ENCODE results near the gene STKLD1. TPM values are rescaled to one million over a fixed set of nuclear protein-coding genes. Genes with fewer than 3 reads are reported as not detected.
A peak's percentile ranks its signal among the peaks of the same experiment; 100 is the strongest.

The STKLD1 gene
- total and polyA plus RNA-seq, 9 of the 15 experiments (the other 6 are each of a cell fraction or from before 2014, with no cell fraction given) = 0.10 to 0.65 (median 0.33) TPM; not detected in 2

GRCh38 chr9:133417541-133418461, 41.6 kb downstream of the STKLD1 start, which contains the start of gene REXO4 (continued):
- no peak for TF ChIP-seq SAFB2 (IDR thresholded peaks at IDR 0.05; ENCODE audit: borderline replicate concordance, low read depth, low read length, severe bottlenecking)
- TF ChIP-seq ZNF384 (IDR thresholded peaks at IDR 0.05; ENCODE audit: low read depth, low read length) = no peak
- peak; percentile 63 for TF ChIP-seq POLR2B (IDR thresholded peaks at IDR 0.05; ENCODE audit: low read depth, partially characterized antibody)
- TF ChIP-seq E2F1 (CRISPR knock-in tag; IDR thresholded peaks at IDR 0.05) = peak; percentile 67; the same call in 1 of the 2 replicates
- peak in 1 of 2 experiments; percentile 78; a peak in 2 of 4 replicates for TF ChIP-seq BCLAF1 (IDR thresholded peaks at IDR 0.05; ENCODE audit: borderline replicate concordance in 1 of 2, control insufficient read depth in 1 of 2, low read depth in 2 of 2, low read length in 1 of 2)
- peak in 2 of 3 experiments; percentile 50 to 66 for TF ChIP-seq YY1 (IDR thresholded peaks at IDR 0.05; ENCODE audit: borderline replicate concordance in 1 of 3, control insufficient read depth in 1 of 3, extremely low read depth in 1 of 3, insufficient read depth in 3 of 3, insufficient read length in 1 of 3, insufficient replicate concordance in 2 of 3, low read depth in 1 of 3, low read length in 2 of 3)
- no peak for TF ChIP-seq ID3 (CRISPR knock-in tag; IDR thresholded peaks at IDR 0.05)
- peak; percentile 91 for TF ChIP-seq ID3 (tag; IDR thresholded peaks at IDR 0.05)
- TF ChIP-seq XRCC3 (IDR thresholded peaks at IDR 0.05) = no peak
- 0 out of 2 replicates have a peak, but pooled peaks have one; percentile 38 for TF ChIP-seq ETS1 (conservative IDR thresholded peaks at IDR 0.05; ENCODE audit: control insufficient read depth, low read depth, low read length)
- peak; percentile 68; the same call in 1 of the 2 replicates for TF ChIP-seq GTF2A2 (tag; IDR thresholded peaks at IDR 0.05)
- no peak for TF ChIP-seq ZNF644 (tag; IDR thresholded peaks at IDR 0.05; ENCODE audit: low read depth)

Measured in K562 (cell line).